IPS-20b (cell line): Measurements from ENCODE around the gene SYT9.

ENCODE experiments used
- H3K27ac ChIP-seq: one replicate; pipeline ENCODE4 v1.5.1; 2013; ENCODE audit warnings: low read length
- H3K27me3 ChIP-seq: 2 replicates; pipeline ENCODE4 v1.6.1; 2013; ENCODE audit warnings: mild to moderate bottlenecking, low read length, inconsistent platforms; ENCODE audit not compliant: insufficient read depth
- H3K36me3 ChIP-seq: 2 replicates; pipeline ENCODE4 v1.6.1; 2013; ENCODE audit warnings: low read depth, mild to moderate bottlenecking, inconsistent platforms, low read length, moderate library complexity; ENCODE audit not compliant: insufficient read depth
- H3K4me1 ChIP-seq: 2 replicates; pipeline ENCODE4 v1.6.1; 2013; ENCODE audit warnings: mild to moderate bottlenecking, control low read depth, inconsistent platforms, low read length, moderate library complexity; ENCODE audit not compliant: insufficient read depth
- H3K4me3 ChIP-seq: 2 replicates; pipeline ENCODE4 v1.5.1; 2013; ENCODE audit warnings: mild to moderate bottlenecking, low read length, inconsistent platforms
- H3K9ac ChIP-seq: 2 replicates; pipeline ENCODE4 v1.6.1; 2013; ENCODE audit warnings: low read depth, mild to moderate bottlenecking, inconsistent platforms, low read length, moderate library complexity
- H3K9me3 ChIP-seq: 2 replicates; pipeline ENCODE4 v1.6.1; 2013; ENCODE audit warnings: mild to moderate bottlenecking, low read depth, low read length, inconsistent platforms; ENCODE audit not compliant: insufficient read depth

SYT9 gene

DNA sequence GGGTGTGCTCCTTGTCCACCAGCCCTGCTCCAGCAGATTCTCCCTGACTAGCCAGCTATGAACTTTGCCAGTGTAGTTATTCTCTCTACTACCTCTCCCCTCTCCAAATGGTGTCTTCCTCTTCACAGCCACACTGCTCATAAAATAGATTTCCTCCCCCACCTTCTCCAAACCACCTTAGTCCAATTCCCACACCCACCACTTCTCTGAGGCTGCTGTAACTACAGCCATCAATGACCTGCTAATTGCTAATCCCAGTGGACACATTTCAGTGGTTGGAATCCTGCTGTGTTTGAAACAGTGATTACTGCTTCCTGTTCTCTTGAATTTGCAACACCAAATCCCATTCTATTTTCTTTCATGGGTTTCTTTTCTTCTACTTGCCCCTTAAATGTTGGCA is 23.4 kb downstream of the SYT9 start:
- Histone ChIP-seq H3K4me1 (no peaks in the 10 kb centered on the region), H3K4me3 (no peak overlapping the region), H3K36me3 (no peaks in the 10 kb centered on the region), H3K9me3 (no peaks in the 10 kb centered on the region), H3K9ac (no peak overlapping the region), H3K27me3 (no peaks in the 10 kb centered on the region), H3K27ac (no peak overlapping the region)

- H3K27ac ChIP-seq, result no peak overlapping the region
- no peaks in the 10 kb centered on the region for H3K9me3 ChIP-seq
- no peaks in the 10 kb centered on the region for H3K27me3 ChIP-seq
- no peaks in the 10 kb centered on the region for H3K36me3 ChIP-seq
- no peak overlapping the region for H3K9ac ChIP-seq
- no peaks in the 10 kb centered on the region for H3K4me1 ChIP-seq
- no peak overlapping the region for H3K4me3 ChIP-seq
Measured at GRCh38 chr11:7278314-7278917, 26.7 kb downstream of the SYT9 start.

GRCh38 chr11:7279676-7280075 is 28.0 kb downstream of the SYT9 start:
- no peak overlapping the region for H3K27ac ChIP-seq
- peaks cover under 1% of the 10 kb centered on the region; the same call in 1 of the 2 replicates for H3K9me3 ChIP-seq
- H3K4me1 ChIP-seq, result no peaks in the 10 kb centered on the region
- H3K27me3 ChIP-seq, result no peaks in the 10 kb centered on the region
- no peaks in the 10 kb centered on the region for H3K36me3 ChIP-seq
- H3K4me3 ChIP-seq, result no peak overlapping the region
- H3K9ac ChIP-seq, result no peak overlapping the region

- H3K4me3 ChIP-seq, result no peak overlapping the region
- H3K27me3 ChIP-seq, result no peaks in the 10 kb centered on the region
- H3K9me3 ChIP-seq, result peaks cover 12% of the 10 kb centered on the region
- no peak overlapping the region for H3K9ac ChIP-seq
- no peaks in the 10 kb centered on the region for H3K36me3 ChIP-seq
- H3K27ac ChIP-seq, result no peak overlapping the region
- no peaks in the 10 kb centered on the region for H3K4me1 ChIP-seq
Measured at GRCh38 chr11:7281079-7281478, 29.4 kb downstream of the SYT9 start.

DNA sequence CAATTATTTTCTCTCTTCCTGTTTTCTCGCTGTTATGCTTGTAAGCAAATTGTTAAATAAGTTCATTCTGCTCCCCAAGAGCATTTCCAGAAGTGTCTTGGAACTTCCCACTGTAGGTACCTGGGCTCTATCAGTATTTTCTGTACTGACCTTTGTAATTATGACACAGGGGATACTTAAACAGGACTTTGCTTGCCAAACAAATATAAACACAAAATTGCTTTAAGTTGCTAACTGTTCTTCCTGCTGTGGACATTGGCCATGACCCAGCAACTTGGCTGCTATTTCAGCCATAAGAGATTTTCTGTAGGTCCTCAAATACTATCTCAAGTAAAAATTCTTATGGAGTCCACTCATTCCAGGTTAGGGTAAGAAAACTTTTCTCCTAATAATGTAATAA is 30.1 kb downstream of the SYT9 start:
- Histone ChIP-seq H3K9ac (no peak overlapping the region), H3K9me3 (peaks cover 17% of the 10 kb centered on the region), H3K36me3 (no peaks in the 10 kb centered on the region), H3K27ac (no peak overlapping the region), H3K4me1 (no peaks in the 10 kb centered on the region), H3K27me3 (no peaks in the 10 kb centered on the region), H3K4me3 (no peak overlapping the region)

- Histone ChIP-seq H3K4me3 (no peak overlapping the region), H3K27me3 (no peaks in the 10 kb centered on the region), H3K9me3 (peaks cover 20% of the 10 kb centered on the region), H3K36me3 (no peaks in the 10 kb centered on the region), H3K9ac (no peak overlapping the region), H3K4me1 (no peaks in the 10 kb centered on the region), H3K27ac (no peak overlapping the region)
Measured at GRCh38 chr11:7286178-7286577, 34.5 kb downstream of the SYT9 start.

- no peaks in the 10 kb centered on the region for H3K4me1 ChIP-seq
Measured at GRCh38 chr11:7291100-7291829, 39.6 kb downstream of the SYT9 start.

GRCh38 chr11:7292922-7293321 is 41.2 kb downstream of the SYT9 start:
- Histone ChIP-seq H3K9me3 (no peaks in the 10 kb centered on the region), H3K4me1 (no peaks in the 10 kb centered on the region), H3K36me3 (no peaks in the 10 kb centered on the region), H3K27me3 (no peaks in the 10 kb centered on the region), H3K4me3 (no peak overlapping the region), H3K9ac (no peak overlapping the region), H3K27ac (no peak overlapping the region)

More at GRCh38 chr11:7291100-7291829, 39.6 kb downstream of the SYT9 start:
- no peaks in the 10 kb centered on the region for H3K27me3 ChIP-seq
- no peak overlapping the region for H3K27ac ChIP-seq
- H3K9ac ChIP-seq, result no peak overlapping the region
- H3K9me3 ChIP-seq, result peaks cover 6% of the 10 kb centered on the region; the same call in 1 of the 2 replicates
- H3K36me3 ChIP-seq, result no peaks in the 10 kb centered on the region
- no peak overlapping the region for H3K4me3 ChIP-seq

DNA sequence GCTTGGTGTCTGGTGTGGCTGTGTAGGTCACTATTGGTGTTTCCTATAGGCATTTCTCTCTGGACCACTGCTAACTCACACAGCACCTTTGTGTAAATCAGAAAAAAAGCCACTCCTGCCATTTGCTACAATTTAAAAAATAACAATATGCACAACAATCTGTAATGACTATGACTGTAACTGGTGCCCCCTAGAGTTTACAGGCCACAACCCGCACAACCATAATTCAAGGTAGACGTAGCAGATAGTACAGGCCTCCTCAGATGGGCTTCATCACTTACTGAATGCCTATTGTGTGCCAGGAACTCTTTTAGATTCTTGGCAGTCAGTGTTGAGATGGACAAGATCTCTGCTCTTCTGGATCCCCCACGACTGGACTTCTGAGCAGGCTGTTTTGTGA is 47.7 kb downstream of the SYT9 start:
- H3K9ac ChIP-seq, result no peak overlapping the region
- no peaks in the 10 kb centered on the region for H3K36me3 ChIP-seq
- H3K27me3 ChIP-seq, result no peaks in the 10 kb centered on the region
- no peak overlapping the region for H3K4me3 ChIP-seq
- no peak overlapping the region for H3K27ac ChIP-seq
- H3K4me1 ChIP-seq, result no peaks in the 10 kb centered on the region
- H3K9me3 ChIP-seq, result no peaks in the 10 kb centered on the region

DNA sequence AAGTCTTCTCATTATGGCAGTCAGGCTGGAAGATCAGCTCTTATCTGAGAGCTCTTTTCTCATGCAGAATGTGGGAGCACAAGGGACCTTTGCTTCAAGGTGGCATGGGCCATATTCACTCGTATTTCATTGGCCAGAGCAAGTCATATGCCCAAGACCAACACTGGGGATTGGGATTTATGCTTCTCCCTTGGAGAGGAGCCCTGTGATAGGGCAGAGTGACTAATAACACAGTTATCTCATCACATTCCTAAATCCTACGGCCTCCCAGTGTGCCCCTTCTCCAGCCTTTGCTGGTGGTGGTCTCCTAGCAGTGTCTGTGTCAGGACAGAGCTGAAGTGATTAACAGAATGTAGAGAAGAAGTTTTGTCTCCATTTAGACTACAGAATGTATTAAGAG is 48.6 kb downstream of the SYT9 start:
- Histone ChIP-seq H3K36me3 (no peaks in the 10 kb centered on the region), H3K9me3 (no peaks in the 10 kb centered on the region), H3K27ac (no peak overlapping the region), H3K4me3 (no peak overlapping the region), H3K9ac (no peak overlapping the region), H3K27me3 (no peaks in the 10 kb centered on the region), H3K4me1 (no peaks in the 10 kb centered on the region)

GRCh38 chr11:7303146-7303545 is 51.4 kb downstream of the SYT9 start:
- Histone ChIP-seq H3K27me3 (no peaks in the 10 kb centered on the region), H3K9ac (no peak overlapping the region), H3K4me1 (no peaks in the 10 kb centered on the region), H3K36me3 (no peaks in the 10 kb centered on the region), H3K27ac (no peak overlapping the region), H3K4me3 (no peak overlapping the region), H3K9me3 (no peaks in the 10 kb centered on the region)

GRCh38 chr11:7306900-7307299 is 55.2 kb downstream of the SYT9 start:
- H3K36me3 ChIP-seq, result no peaks in the 10 kb centered on the region
- no peak overlapping the region for H3K27ac ChIP-seq
- H3K4me3 ChIP-seq, result no peak overlapping the region
- H3K9me3 ChIP-seq, result no peaks in the 10 kb centered on the region
- no peaks in the 10 kb centered on the region for H3K27me3 ChIP-seq
- no peaks in the 10 kb centered on the region for H3K4me1 ChIP-seq
- no peak overlapping the region for H3K9ac ChIP-seq
